Loucy (cell line): ENCODE measurements around the gene LRRC25.
A peak's percentile ranks its signal among the peaks of the same experiment; 100 is the strongest.
"Not testable (repeated sequence)": the region's sequence is repeated elsewhere in the genome, so short reads cannot be mapped to it uniquely, and the experiment has no call there.

Source experiments
- H2AFZ ChIP-seq: fragments of 200-600 bp; sonication (generic); 2 replicates; pipeline ENCODE4 v1.6.0; 2016; ENCODE audit warnings: antibody characterized with exemption, mild to moderate bottlenecking, low read length, moderate library complexity
- H3F3A ChIP-seq: fragments of 200-600 bp; 2 replicates; pipeline ENCODE4 v1.6.0; 2016; ENCODE audit warnings: antibody characterized with exemption, low read depth, mild to moderate bottlenecking
- H3K27me3 ChIP-seq: fragments of 200-600 bp; sonication (generic); 2 replicates; pipeline ENCODE4 v1.6.1; 2014; ENCODE audit warnings: low read length, mild to moderate bottlenecking; ENCODE audit not compliant: insufficient read depth, poor library complexity, severe bottlenecking
- H3K36me3 ChIP-seq: fragments of 200-600 bp; sonication (generic); 2 replicates; pipeline ENCODE4 v1.6.1; 2016; ENCODE audit warnings: low read length; ENCODE audit not compliant: insufficient read depth
- H3K4me1 ChIP-seq: fragments of 200-600 bp; sonication (generic); 2 replicates; pipeline ENCODE4 v1.5.1; 2014; ENCODE audit warnings: low read length, mild to moderate bottlenecking; ENCODE audit not compliant: insufficient read depth, poor library complexity, severe bottlenecking
- H3K4me2 ChIP-seq: fragments of 200-600 bp; sonication (generic); 2 replicates; pipeline ENCODE4 v1.6.0; 2014; ENCODE audit warnings: antibody characterized with exemption, low read length, low read depth, mild to moderate bottlenecking; ENCODE audit not compliant: poor library complexity, severe bottlenecking
- H3K4me3 ChIP-seq: fragments of 200-600 bp; sonication (generic); 2 replicates; pipeline ENCODE4 v1.5.1; 2014; ENCODE audit warnings: low read length, mild to moderate bottlenecking, mixed read lengths; ENCODE audit not compliant: poor library complexity, severe bottlenecking
- H3K79me2 ChIP-seq: fragments of 200-600 bp; sonication (generic); 2 replicates; pipeline ENCODE4 v1.6.1; 2014; ENCODE audit warnings: low read length; ENCODE audit not compliant: insufficient read depth
- H3K9ac ChIP-seq: fragments of 200-600 bp; sonication (generic); 2 replicates; pipeline ENCODE4 v1.6.0; 2014; ENCODE audit warnings: mild to moderate bottlenecking, low read depth, low read length, moderate library complexity; ENCODE audit not compliant: poor library complexity, severe bottlenecking
- H3K9me2 ChIP-seq: fragments of 200-600 bp; sonication (generic); replicated peaks from 2 replicates; pipeline ENCODE4 v1.6.1; 2016; ENCODE audit warnings: low read depth, low read length, mixed read lengths
- H3K9me3 ChIP-seq: fragments of 200-600 bp; sonication (generic); 2 replicates; pipeline ENCODE4 v1.6.1; 2014; ENCODE audit warnings: mild to moderate bottlenecking, antibody characterized with exemption, low read length, low read depth; ENCODE audit not compliant: insufficient read depth
- H4K20me1 ChIP-seq: fragments of 200-600 bp; sonication (generic); 2 replicates; pipeline ENCODE4 v1.6.0; 2014; ENCODE audit warnings: antibody characterized with exemption, low read length, mild to moderate bottlenecking; ENCODE audit not compliant: insufficient read depth, poor library complexity, severe bottlenecking
- CTCF ChIP-seq: fragments of 200-600 bp; sonication (generic); conservative IDR thresholded peaks from 2 replicates; pipeline ENCODE4 v1.5.1; 2014; ENCODE audit warnings: mild to moderate bottlenecking, antibody characterized with exemption, low read length
- EZH2phosphoT487 ChIP-seq: fragments of 200-600 bp; IDR thresholded peaks from 2 replicates; pipeline ENCODE4 v1.6.1; 2018; ENCODE audit warnings: antibody characterized with exemption, mild to moderate bottlenecking, moderate library complexity, borderline replicate concordance

LRRC25 gene

DNA sequence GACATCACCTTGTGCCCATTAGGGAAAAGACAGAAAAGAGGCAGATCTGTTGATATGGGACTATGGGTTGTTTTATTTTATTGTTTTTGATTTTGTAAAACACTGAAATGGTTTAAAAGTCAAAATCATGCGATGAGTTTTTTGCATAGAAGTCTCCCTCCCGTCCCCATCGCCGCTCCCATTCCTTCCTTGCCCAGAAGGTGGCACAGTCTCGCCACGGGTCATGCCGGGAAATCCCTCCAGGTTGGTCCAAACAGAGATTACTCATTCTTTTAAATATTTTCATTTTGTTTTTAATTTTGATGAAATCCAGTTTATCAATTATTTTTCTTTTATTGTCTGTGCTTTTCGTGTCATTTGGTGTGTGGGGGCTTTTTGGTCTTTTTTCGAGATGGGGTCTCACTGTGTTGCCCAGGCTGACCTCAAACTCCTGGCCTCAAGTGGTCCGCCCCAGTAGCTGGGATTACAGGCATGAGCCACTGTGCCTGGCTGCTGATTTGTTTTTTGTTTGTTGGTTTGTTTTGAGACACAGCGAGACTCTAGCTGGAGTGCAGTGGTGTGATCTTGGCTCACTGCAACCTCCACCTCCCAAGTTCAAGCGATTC is 47.8 kb downstream of the LRRC25 start:
- no peak for TF ChIP-seq EZH2phosphoT487
- peak; percentile 84 for TF ChIP-seq CTCF

GRCh38 chr19:18348818-18349339 is 48.5 kb downstream of the LRRC25 start:
- not testable (repeated sequence) for H3K36me3 ChIP-seq, H3K9me3 ChIP-seq, H3K9ac ChIP-seq, H3K4me3 ChIP-seq, H3K27me3 ChIP-seq, H3K9me2 ChIP-seq, H3K4me1 ChIP-seq, H3K79me2 ChIP-seq, H4K20me1 ChIP-seq, H2AFZ ChIP-seq, H3F3A ChIP-seq, H3K4me2 ChIP-seq

More for the DNA sequence above, 47.8 kb downstream of the LRRC25 start:
- no peaks in the 10 kb centered on the region for H3K4me1 ChIP-seq
- H3K4me2 ChIP-seq, result no peak overlapping the region
- H3F3A ChIP-seq, result 0 out of 2 replicates have a peak, but pooled peaks cover 2% of the 10 kb centered on the region
- no peak overlapping the region for H3K4me3 ChIP-seq
- H3K9me2 ChIP-seq, result no peaks in the 10 kb centered on the region
- no peak overlapping the region for H3K9ac ChIP-seq
- H2AFZ ChIP-seq, result no peak overlapping the region
- no peaks in the 10 kb centered on the region; the same call in 1 of the 2 replicates for H3K79me2 ChIP-seq
- no peaks in the 10 kb centered on the region for H3K36me3 ChIP-seq
- no peaks in the 10 kb centered on the region for H3K9me3 ChIP-seq
- H4K20me1 ChIP-seq, result no peaks in the 10 kb centered on the region
- no peaks in the 10 kb centered on the region for H3K27me3 ChIP-seq

- Histone ChIP-seq H3K9ac (no peak overlapping the region), H3K27me3 (no peaks in the 10 kb centered on the region), H3F3A (0 out of 2 replicates have a peak, but pooled peaks cover 2% of the 10 kb centered on the region), H3K4me3 (no peak overlapping the region), H3K9me2 (no peaks in the 10 kb centered on the region), H3K79me2 (peaks cover 2% of the 10 kb centered on the region; the same call in 1 of the 2 replicates), H2AFZ (no peak overlapping the region), H3K36me3 (no peaks in the 10 kb centered on the region; the same call in 1 of the 2 replicates), H3K4me2 (no peak overlapping the region), H4K20me1 (no peaks in the 10 kb centered on the region), H3K9me3 (no peaks in the 10 kb centered on the region), H3K4me1 (no peaks in the 10 kb centered on the region)
- TF ChIP-seq EZH2phosphoT487, result no peak
- no peak for TF ChIP-seq CTCF
Measured at GRCh38 chr19:18348171-18348570, 49.3 kb downstream of the LRRC25 start.

GRCh38 chr19:18346091-18346490 is 51.3 kb downstream of the LRRC25 start:
- no peaks in the 10 kb centered on the region for H3K9me3 ChIP-seq
- no peaks in the 10 kb centered on the region for H3K27me3 ChIP-seq
- peaks cover 9% of the 10 kb centered on the region for H4K20me1 ChIP-seq
- H3K4me1 ChIP-seq, result peaks cover 15% of the 10 kb centered on the region
- H3F3A ChIP-seq, result 0 out of 2 replicates have a peak, but pooled peaks cover 2% of the 10 kb centered on the region
- H3K9ac ChIP-seq, result no peak overlapping the region
- H3K9me2 ChIP-seq, result no peaks in the 10 kb centered on the region
- TF ChIP-seq CTCF (no peak), EZH2phosphoT487 (no peak)
- H3K4me3 ChIP-seq, result no peak overlapping the region
- no peaks in the 10 kb centered on the region; the same call in 1 of the 2 replicates for H3K36me3 ChIP-seq
- H3K4me2 ChIP-seq, result no peak overlapping the region
- H2AFZ ChIP-seq, result no peak overlapping the region
- peaks cover 23% of the 10 kb centered on the region for H3K79me2 ChIP-seq
